ENCODE results near the gene DCP2.

DNA sequence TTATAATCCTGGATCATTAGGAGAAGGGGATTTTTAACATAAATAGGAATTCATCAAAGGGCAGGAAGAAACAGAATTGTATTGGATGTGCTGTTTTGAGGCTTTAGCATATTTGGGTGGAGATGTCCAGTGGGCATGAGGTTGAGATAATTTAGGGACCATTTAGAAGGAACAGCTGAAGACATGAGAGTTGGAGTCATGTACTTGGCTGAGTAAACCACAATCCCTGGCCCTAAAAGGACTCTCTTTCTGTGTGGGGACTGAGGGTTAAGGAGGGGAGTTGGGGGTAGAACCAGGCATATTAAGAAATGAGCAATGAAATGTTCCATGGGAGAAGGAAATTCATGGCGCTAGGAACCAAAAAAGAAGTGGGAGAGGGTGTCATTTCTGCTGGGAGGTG is 61.5 kb downstream of the DCP2 start:
- TF ChIP-seq, protein P1, sequence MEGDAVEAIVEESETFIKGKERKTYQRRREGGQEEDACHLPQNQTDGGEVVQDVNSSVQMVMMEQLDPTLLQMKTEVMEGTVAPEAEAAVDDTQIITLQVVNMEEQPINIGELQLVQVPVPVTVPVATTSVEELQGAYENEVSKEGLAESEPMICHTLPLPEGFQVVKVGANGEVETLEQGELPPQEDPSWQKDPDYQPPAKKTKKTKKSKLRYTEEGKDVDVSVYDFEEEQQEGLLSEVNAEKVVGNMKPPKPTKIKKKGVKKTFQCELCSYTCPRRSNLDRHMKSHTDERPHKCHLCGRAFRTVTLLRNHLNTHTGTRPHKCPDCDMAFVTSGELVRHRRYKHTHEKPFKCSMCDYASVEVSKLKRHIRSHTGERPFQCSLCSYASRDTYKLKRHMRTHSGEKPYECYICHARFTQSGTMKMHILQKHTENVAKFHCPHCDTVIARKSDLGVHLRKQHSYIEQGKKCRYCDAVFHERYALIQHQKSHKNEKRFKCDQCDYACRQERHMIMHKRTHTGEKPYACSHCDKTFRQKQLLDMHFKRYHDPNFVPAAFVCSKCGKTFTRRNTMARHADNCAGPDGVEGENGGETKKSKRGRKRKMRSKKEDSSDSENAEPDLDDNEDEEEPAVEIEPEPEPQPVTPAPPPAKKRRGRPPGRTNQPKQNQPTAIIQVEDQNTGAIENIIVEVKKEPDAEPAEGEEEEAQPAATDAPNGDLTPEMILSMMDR (IDR thresholded peaks at IDR 0.05; ENCODE audit: borderline replicate concordance, extremely low read depth, low read length, poor library complexity, severe bottlenecking), result no peak
- no peak for TF ChIP-seq EZH2 (IDR thresholded peaks at IDR 0.05; ENCODE audit: borderline replicate concordance, low read depth, low read length, severe bottlenecking)

Measured in DND-41 (cell line).